RCC 7860 (cell line): Measurements from ENCODE around the gene AVEN.
"Not testable (repeated sequence)": the region's sequence is repeated elsewhere in the genome, so short reads cannot be mapped to it uniquely, and the experiment has no call there.

Experiments used
- DNase-seq: peaks from one replicate; pipeline ENCODE4 v3.0.0-alpha.2; 2015; ENCODE audit warnings: low spot score
- FAIRE-seq: peaks from 2 replicates; lab custom pipeline; 2012; peaks lifted over from hg19 to GRCh38; lab: Jason Lieb, UNC

The AVEN gene, protein sequence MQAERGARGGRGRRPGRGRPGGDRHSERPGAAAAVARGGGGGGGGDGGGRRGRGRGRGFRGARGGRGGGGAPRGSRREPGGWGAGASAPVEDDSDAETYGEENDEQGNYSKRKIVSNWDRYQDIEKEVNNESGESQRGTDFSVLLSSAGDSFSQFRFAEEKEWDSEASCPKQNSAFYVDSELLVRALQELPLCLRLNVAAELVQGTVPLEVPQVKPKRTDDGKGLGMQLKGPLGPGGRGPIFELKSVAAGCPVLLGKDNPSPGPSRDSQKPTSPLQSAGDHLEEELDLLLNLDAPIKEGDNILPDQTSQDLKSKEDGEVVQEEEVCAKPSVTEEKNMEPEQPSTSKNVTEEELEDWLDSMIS

DNA sequence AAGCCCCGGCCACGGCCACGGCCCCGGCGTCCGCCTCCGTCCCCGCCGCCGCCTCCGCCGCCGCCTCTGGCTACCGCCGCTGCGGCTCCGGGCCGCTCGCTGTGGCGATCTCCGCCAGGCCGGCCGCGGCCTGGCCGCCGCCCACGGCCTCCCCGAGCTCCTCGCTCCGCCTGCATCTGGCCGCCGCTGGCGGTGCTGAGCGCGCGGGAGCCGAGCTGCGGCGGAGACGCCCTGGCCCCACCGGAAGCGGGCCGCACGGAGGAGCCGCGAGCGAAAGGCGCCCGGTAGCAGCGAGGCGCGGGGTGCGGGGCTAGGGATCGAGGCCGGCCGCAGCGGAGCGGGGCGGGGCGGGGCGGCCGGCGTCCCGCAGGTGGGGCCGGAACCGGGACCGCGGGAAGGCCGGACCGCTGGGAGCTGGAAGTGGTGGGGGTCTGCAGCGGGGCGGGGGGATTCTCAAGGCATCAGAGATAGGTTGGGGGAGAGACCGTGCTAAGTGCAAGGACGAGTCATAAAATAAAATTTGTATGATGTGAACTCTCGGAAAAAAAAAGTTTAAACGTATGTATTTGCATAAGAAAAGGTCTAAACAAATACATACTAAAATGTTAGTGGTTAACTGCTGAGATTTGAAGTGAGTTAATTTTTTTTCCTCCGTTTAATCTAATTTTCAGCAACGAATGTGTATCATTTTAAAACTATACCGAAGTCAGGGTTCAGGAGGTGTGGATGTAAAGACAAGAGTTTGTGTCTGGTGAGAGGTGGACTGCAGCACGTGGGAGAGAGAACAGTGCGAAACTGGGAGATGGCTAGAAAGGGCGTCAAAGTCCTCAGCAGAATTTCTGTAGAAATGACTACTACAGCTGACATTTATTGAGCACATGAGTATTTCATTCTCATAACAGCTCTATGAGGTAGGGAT lies at the start of gene AVEN:
Gene AVEN (minus strand): TSS at position 334 of the 919 bp plus-strand sequence. CDS start 158 bp downstream, at position 176.
- DNase-seq (peak; percentile 7), FAIRE-seq (no peak)

DNA sequence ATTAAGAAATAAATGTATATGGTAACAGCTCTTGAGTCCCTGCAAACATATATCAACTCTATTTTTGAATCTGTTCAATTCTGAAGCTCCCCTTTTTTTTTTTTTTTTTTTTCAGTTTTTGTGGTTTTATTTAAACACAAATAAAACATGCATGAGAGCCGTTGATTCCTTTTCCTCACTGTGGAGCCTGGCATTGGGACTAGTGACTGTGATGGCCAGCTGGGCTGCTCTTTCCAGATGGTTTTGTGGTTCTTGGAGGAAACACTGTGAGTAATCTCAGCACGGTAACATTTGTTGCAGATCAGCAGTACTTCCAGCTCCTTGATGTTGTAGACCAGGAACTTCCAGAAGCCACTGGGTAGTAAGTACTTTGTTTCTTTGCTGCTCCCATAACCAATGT lies 46.7 kb upstream of the AVEN start:
- no peak for FAIRE-seq
- DNase-seq: no peak

DNA sequence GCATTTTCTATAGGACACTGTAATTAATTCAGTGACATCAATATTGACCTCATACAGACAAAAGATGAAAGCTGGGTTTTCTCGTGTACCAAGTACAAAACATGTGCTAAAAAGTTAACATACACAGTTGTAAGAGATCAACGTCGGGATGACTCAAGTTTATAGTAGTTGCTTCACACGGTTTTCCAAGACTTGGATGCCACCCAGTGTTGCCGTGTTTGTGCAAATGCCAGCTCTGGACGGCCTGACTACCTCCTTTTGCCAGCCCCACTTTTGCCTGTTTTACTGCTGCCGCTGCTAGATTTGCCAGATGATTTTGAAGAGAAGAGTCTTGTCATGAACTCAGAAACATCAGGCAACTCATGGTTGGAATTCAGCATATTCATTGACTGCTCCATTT lies 45.1 kb upstream of the AVEN start:
- DNase-seq (no peak), FAIRE-seq (no peak)

DNA sequence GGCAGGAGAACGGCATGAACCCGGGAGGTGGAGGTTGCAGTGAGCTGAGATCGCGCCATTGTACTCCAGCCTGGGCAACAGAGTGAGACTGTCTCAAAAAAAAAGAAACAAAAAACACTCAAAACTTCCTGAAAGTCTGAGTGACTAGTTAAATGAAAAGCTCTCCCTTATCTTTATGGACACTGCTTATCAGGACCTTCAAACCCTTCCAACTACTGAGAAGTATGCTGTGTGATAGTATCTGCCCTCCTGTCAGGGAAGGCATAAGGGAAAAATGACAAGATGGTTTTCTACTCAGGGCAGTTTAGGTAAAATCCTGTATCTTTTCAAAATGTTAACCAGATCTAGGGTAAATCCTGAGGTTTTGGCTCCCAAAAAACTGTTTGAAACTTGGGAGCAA lies 40.9 kb upstream of the AVEN start:
- no peak for DNase-seq
- FAIRE-seq: no peak

DNA sequence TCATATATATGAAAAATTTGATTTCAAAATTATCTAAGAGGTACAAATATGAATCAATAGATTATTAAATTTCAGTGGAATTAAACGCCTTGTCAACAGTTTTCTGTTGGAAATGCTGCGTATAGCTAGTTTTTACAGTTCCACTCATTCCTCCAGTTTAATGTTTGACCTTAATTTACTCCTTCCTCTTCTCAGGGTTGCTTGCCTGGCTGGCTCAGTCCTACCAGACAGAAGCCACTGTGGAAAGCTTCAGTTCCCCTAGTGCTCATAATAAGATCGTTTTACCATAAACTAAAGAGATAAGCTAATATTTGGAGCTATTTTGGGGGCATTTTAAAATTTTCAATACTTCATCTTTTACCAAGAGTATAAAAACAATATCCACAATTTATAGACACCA lies 39.9 kb upstream of the AVEN start:
- DNase-seq: no peak
- FAIRE-seq: no peak

DNA sequence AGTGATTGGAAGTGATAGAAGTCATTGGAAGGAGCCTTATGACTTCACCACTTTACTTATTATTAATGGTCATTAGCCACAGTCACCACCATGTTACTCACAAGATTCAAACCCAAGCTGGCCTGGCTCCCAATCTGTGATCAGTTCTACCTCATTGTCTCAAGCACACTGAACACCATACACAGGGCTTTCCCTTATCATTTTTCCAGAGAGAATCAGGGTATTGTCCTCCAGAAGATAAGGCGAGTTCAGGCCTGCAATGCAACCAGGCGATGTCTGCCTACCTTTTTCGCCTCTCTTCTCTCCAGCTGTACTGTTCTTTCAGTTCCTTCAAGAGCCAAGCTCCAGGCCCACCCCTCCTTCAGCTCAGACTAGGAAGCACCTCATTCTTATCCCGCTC lies 37.8 kb upstream of the AVEN start:
- no peak for DNase-seq
- no peak for FAIRE-seq

DNA sequence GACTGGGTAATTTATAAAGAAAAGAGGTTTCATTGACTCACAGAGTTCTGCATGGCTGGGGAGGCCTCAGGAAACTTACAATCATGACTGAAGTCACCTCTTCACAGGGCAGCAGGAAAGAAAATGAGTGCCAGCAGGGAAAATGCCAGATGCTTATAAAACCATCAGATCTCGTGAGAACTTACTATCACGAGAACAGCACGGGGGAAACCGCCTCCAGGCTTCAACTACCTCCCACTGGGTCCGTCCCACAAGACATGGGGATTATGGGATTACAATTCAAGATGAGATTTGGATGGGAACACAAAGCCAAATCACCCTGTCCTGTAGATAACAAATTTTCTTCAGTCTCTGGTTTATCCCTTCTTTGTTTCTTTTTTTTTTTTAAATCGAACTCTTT lies 31.0 kb upstream of the AVEN start:
- FAIRE-seq (no peak), DNase-seq (no peak)

DNA sequence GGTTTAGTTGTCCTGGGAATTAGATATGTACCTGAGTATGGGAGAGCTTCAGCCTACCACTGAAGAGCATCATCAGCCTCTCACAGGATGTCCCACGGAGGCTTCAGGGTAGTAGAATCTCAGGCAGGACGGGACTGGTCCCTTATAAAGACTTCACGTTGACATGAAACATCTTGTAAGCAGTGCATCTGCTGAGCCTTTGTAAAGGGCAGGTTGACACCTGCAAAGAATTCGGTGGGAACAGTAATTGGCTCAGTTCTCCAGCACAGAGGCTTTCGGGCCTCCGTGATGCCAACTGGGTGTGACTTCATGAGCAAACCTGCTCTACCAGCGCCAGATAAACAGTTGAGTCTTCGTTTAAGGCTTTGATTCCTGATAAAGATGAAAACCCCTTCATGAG lies 26.9 kb upstream of the AVEN start:
- FAIRE-seq (no peak), DNase-seq (no peak)

DNA sequence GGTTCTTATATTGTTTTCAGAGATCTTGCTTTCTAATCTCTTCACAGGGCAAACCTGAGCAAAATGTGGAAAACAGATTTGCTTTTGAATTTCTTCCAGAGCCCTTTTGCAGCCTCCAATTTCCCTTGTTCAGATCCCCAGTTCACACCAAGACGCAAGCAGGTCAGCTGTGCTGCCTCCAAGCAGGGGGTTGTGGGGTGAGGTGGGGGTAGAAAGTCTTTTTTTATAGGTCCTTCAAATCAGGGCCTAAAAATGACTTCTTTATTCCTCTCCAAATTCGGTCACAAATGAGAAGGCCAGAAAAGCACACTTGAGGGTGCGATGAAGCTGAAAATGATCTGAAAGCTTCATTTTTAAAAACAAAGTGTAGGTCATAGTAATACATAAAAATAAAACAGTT lies 26.3 kb upstream of the AVEN start:
- no peak for DNase-seq
- FAIRE-seq: no peak

DNA sequence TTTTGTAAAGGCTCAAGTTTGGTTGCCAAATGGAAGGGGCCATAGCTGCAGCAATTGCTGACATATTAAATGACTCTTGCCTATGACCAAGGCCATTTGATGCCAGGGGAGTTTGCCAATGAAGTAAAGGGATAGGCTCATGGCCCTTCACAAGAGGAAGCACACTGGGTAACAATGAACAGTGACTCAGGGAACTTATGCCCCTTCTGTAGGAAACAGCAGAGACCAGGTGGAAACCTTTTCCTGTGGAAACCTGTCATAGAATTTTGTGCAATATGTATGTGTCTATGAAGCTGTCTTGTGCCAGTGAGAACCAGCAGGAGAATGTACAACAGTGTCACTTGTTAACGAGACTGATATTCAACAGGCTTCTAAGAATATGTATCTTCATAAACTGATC lies 25.4 kb upstream of the AVEN start:
- DNase-seq: no peak

DNA sequence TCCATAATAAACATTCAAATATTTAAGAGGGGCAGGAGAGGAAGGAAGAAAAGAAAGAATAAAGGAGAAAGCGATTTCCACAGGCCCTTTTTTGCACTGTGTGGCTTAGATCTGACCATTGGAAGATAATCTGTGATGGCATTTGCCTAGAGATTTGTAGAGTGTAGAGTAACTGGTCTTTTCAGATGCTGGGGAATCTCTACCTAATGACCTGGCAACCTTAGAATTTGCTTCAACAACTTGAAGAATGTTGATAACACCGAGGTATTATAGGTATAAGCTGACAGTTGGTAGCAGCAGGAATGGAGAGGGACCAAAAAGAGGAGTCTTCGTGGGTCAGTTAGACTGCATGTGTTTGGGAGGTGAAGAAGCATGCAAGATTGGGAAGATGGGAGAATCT lies 20.9 kb upstream of the AVEN start:
- FAIRE-seq (no peak), DNase-seq (no peak)

More for the DNA sequence above, 25.4 kb upstream of the AVEN start:
- FAIRE-seq: no peak

DNA sequence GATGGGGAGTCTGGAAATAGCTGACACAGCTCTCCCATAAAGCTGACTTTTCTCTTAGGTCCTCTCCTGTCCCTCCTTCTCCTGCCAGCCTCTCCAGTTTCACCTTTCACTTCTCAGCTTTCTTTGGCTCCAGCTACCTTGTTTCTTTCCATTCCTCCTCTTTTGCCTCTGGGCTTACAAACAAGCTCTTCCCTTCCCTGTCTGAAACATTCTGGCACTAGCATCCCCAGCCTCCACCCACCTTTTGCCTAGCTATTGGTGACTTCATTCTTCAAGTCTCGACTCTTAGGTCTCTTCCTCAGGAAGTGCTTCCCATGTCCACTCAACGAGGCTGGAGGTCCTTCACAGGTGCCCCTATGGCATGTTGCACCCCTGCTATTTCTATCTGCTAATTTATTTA lies 20.5 kb upstream of the AVEN start:
- FAIRE-seq: no peak
- no peak for DNase-seq

DNA sequence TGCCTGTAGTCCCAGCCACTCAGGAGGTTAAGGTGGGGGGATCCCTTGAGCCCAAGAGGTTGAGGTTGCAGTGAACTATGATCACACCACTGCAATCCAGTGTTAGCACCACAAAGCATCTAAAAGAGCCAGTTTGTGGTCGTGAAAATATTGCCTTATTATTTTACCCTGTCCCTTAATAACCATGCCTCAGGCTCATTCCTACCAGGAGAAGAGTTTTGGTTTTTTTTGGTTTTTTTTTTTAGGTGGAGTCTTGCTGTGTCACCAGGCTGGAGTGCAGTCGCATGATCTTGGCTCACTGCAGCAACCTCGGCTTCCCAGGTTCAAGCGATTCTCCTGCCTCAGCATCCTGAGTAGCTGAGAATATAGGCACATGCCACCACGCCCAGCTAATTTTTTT lies 17.9 kb upstream of the AVEN start:
- FAIRE-seq (no peak), DNase-seq (no peak)

DNA sequence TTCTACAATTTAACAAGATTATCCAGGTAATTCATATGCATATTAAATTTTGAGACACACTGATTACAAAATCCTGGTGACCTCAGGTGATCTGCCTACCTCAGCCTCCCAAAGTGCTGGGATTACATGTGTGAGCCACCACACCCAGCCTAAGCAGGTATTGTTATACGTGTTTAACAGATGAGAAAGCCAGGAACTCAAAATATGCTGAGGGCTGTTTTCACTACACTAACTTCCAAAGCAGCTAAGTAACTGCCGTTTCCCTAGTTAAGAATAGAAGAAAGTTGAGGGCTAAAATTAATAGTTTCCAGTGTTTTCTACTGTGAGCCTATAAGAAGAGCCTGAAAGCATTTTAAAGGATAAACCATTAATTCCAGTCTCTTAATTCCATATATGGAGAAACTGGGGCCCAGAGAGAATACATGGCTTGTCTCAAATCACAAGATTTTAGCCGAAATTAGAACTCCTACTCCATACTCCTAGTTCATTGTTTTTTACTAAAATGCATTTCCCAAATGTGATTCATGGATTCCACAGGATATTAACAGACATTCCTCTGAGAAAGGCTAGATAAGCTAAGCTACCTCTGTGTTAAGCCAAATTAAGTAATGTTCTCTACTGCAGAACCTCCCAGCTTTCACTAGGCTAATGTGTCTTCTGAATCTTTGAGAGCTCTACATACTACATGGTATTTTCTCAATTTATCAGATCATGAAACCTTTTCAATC lies 17.0 kb upstream of the AVEN start:
- DNase-seq (peak; percentile 80), FAIRE-seq (peak; percentile 87)

DNA sequence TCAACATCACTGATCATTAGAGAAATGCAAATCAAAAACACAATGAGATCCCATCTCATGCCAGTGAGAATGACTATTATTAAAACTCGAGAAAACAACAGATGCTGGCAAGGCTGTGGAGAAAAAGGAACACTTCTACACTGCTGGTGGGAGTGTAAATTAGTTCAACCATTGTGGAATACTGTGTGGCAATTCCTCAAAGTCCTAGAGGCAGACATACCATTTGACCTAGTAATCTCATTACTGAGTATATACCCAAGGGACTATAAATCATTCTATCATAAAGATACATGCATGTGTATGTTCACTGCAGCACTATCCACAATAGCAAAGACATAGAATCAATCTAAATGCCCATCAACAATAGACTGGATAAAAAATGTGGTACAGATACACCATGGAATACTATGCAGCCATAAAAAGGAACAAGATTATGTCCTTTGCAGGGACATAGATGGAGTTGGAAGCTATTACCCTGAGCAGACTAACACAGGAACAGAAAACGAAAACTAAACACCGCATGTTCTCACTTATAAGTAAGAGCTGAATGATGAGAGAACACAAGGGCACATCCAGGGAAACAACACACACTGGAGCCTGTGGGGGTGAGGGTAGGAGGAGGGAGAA lies 15.2 kb upstream of the AVEN start:
- DNase-seq (no peak), FAIRE-seq (no peak)

DNA sequence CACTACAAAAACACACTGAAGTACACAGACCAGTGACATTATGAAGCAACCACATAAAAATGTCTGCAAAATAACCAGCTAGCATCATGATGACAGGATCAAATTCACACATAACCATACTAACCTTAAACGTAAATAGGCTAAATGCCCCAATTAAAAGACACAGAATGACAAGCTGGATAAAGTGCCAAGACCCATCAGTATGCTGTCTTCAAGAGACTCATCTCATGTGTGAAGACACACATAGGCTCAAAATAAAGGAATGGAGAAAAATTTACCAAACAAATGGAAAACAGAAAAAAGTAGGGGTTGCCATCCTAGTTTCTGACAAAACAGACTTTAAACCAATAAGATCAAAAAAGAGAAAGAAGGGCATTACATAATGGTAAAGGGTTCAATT lies 11.4 kb upstream of the AVEN start:
- not testable (repeated sequence) for DNase-seq, FAIRE-seq

DNA sequence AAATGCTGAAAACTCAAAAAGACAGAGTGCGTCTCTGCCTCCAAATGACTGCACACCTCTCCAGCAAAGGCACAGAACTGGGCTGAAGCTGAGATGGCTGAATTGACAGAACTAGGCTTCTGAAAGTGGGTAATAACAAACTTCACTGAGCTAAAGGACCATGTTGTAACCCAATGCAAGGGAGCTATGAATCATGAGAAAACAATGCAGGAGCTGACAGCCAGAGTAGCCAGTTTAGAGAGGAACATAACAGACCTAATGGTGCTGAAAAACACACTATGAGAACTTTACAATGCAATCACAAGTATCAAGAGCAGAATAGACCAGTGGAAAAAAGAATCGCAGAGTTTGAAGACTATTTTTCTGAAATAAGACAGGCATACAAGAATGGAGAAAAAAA lies 10.1 kb upstream of the AVEN start:
- FAIRE-seq: peak; percentile 91
- peak; percentile 84 for DNase-seq

DNA sequence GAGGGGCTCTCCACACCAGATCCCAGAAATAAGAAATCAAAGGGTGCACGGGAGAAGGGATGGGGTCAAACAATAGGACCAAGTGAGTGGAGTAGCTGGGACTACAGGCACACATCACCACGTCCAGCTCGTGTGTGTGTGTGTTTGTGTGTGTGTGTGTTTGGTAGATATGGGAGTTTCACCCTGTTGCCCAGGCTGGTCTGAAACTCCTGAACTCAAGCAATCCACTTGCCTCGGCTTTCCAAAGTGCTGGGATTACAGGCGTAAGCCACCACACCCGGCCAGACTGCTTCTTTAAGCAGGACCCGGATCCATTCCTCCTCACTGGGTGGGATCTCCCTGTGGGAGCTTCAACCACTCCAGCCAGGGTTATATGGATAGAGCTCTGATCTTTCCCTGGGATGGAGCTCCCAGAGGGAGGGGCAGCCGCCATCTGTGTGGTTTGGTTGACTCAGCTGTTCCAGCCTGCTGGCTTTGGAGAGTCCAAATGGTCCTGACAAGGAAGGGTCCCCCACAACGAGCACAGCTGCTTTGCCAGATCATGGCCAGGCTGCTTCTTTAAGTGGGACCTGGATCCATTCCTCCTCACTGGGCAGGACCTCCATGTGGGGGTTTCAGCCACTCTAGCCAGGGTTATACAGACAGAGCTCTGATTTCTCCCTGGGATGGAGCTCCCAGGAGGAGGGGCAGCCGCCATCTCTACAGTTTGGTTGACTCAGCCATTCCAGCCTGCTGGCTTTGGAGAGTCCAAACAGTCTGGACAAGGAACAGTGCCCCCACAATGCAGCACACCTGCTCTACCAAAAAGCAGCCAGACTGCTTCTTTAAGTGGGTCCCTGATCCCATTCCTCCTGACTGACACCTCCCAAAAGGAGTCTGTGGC lies 9.1 kb upstream of the AVEN start:
- peak; percentile 71 for FAIRE-seq
- peak; percentile 69 for DNase-seq

DNA sequence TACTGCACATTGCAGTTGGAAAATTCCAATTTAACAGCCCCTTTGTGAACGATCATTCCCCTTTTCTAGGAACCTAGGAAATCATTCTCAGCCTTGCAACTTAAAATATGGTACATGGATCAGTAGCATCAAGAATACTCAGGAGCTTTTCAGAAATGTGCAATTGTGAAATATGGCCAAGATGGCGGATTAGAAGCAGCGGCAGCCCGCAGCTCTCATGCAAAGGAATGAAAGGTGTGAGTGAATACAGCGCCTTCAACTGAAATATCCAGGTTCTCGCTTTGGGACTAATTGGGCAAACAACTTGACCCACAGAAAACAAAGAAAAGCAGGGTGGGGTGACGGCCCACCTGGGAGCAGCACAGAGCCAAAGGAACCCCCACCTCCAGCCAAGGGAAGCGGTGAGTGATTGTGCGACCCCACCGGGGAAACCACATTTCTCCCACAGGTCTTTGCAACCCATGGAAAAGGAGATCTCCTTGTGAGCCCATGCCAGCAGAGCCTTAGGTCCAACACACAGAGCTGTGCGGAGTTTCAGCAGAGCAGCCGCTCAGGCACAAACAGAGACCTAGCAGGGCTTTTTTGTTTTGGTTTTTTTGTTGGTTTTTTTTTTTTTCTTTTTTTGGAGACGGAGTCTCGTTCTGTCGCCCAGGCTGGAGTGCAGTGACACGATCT lies 7.6 kb upstream of the AVEN start:
- DNase-seq: no peak
- FAIRE-seq: no peak
